GM12874 (cell line): ENCODE data around the gene DDRGK1.

Source experiments
- CTCF ChIP-seq: IDR thresholded peaks from 2 replicates; pipeline ENCODE4 v1.5.1; 2011; ENCODE audit warnings: low read depth, mild to moderate bottlenecking, control low read depth, low read length, moderate library complexity; ENCODE audit not compliant: insufficient read depth

The DDRGK1 gene

GRCh38 chr20:3221398-3222226, 17.1 kb upstream of the DDRGK1 start:
- TF ChIP-seq CTCF, result no peak

- peak; percentile 92 for TF ChIP-seq CTCF
Measured at GRCh38 chr20:3218307-3218988, 14.0 kb upstream of the DDRGK1 start.

DNA sequence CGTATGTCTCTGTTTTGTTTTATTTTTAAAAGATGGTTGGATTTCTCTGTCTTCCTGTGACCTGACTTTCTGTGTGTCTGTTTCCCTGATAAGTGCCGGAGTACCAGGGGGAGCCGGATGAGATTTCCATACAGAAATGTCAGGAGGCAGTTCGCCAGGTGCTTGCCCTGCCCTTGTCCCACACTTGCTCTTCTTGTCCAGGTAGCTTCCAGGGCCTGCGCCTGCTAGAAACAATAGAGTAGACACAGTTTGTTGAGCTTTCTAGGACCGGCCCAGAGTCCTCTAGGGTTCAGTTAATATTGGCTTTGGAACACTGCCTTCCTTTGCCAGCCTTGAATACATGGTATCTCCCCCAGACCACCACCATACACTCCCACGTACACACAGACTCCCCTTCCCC, 8.7 kb upstream of the DDRGK1 start:
- no peak for TF ChIP-seq CTCF

GRCh38 chr20:3210346-3210745, 5.9 kb upstream of the DDRGK1 start:
- no peak for TF ChIP-seq CTCF

DNA sequence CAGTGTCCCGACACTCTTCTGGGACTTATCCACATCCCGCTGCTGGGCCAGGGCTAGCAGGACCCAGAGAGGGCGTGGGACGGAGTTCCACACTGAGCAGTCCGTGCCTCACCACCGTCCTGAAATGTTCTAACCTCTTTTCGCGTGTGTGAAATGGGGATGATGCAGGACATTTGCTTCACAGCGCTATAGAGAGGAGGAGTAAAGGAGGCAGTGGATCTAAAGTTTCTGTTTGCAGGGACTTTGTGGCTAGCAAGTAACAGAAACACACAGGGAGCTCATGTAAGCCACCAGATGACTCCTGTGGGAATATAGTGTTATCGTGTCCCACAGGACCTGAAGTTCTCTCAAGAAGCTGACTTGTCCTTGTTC, 5.5 kb upstream of the DDRGK1 start:
- TF ChIP-seq CTCF, result no peak

- no peak for TF ChIP-seq CTCF
Measured at GRCh38 chr20:3209257-3209945, 4.9 kb upstream of the DDRGK1 start, which contains the start of gene ITPA. TSS of gene ITPA (plus strand) at chr20:3209498. CDS start at chr20:3209552, 54 bp downstream.

- no peak for TF ChIP-seq CTCF
Measured at GRCh38 chr20:3208786-3209256, 4.3 kb upstream of the DDRGK1 start.
